ENCODE results near the gene ITGA11.

DNA sequence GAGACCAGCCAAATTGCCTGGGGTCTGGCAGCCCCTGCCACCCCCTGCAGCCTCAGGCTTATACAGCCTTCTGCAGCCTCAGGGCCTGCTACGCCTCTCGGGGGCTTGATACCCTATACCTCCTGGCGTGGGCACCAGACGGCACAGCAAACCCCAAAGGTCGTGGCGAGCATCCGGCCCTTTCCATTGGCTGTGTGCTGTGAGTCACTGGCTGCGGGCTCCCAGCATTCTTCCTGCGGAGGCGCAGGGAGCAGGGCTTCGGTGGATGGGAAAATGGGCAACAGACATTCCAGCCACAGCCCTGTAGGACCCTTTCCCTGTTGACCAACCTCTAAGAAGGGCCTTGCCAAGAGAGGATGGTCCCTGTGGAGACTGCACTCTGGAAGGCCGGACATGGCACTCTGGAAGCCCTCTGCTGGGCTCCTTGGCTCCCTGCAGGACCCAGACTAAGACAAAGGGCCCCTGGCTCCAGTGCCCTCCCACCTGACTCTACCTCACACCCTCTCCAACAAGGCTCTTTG is 59.6 kb downstream of the ITGA11 start:
- TF ChIP-seq, protein P1, sequence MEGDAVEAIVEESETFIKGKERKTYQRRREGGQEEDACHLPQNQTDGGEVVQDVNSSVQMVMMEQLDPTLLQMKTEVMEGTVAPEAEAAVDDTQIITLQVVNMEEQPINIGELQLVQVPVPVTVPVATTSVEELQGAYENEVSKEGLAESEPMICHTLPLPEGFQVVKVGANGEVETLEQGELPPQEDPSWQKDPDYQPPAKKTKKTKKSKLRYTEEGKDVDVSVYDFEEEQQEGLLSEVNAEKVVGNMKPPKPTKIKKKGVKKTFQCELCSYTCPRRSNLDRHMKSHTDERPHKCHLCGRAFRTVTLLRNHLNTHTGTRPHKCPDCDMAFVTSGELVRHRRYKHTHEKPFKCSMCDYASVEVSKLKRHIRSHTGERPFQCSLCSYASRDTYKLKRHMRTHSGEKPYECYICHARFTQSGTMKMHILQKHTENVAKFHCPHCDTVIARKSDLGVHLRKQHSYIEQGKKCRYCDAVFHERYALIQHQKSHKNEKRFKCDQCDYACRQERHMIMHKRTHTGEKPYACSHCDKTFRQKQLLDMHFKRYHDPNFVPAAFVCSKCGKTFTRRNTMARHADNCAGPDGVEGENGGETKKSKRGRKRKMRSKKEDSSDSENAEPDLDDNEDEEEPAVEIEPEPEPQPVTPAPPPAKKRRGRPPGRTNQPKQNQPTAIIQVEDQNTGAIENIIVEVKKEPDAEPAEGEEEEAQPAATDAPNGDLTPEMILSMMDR (IDR thresholded peaks at IDR 0.05), result peak in 2 of 3 experiments; percentile 13 to 39
- TF ChIP-seq POLR2AphosphoS5 (IDR thresholded peaks at IDR 0.05), result no peak
